Spleen (tissue), 11 donors: Measurements from ENCODE around the gene EXOC3. TPM values are rescaled to one million over a fixed set of nuclear protein-coding genes. Genes with fewer than 3 reads are reported as not detected.
"Not testable (repeated sequence)": the region's sequence is repeated elsewhere in the genome, so short reads cannot be mapped to it uniquely, and the experiment has no call there.

Experiments
- DNase-seq: peaks from one replicate; pipeline ENCODE4 v3.0.0-alpha.2; 2020
- H3K27ac ChIP-seq, 8 donors: fragments of 200-600 bp; sonication (generic) in 7 of 8; 1 replicate in 4 of 8; 2 replicates in 4 of 8; pipeline versions ENCODE4 v1.5.0 to v1.8.0; 2016 to 2021; ENCODE audit warnings: inconsistent platforms in 4 of 8, mild to moderate bottlenecking in 4 of 8, moderate library complexity in 1 of 8
- H3K27me3 ChIP-seq, 7 donors: fragments of 200-600 bp; sonication (generic) in 6 of 7; replicated peaks in 1 of 7; 1 replicate in 4 of 7; 2 replicates in 3 of 7; pipeline versions ENCODE4 v1.5.0 to v1.8.0; 2016 to 2021; ENCODE audit warnings: inconsistent platforms in 3 of 7, mild to moderate bottlenecking in 1 of 7
- H3K36me3 ChIP-seq, 6 donors: fragments of 200-600 bp; sonication (generic) in 5 of 6; 1 replicate in 4 of 6; 2 replicates in 2 of 6; pipeline versions ENCODE4 v1.5.0 to v1.8.0; 2016 to 2021; ENCODE audit warnings: inconsistent platforms in 2 of 6
- H3K4me1 ChIP-seq, 6 donors: fragments of 200-600 bp; sonication (generic) in 5 of 6; 1 replicate in 3 of 6; 2 replicates in 3 of 6; pipeline versions ENCODE4 v1.5.0 to v1.8.0; 2016 to 2021; ENCODE audit warnings: inconsistent platforms in 3 of 6
- H3K4me3 ChIP-seq, 8 donors: fragments of 200-600 bp; sonication (generic) in 7 of 8; 1 replicate in 4 of 8; 2 replicates in 4 of 8; pipeline versions ENCODE4 v1.5.0 to v1.8.0; 2016 to 2021; ENCODE audit warnings: inconsistent platforms in 4 of 8, mild to moderate bottlenecking in 4 of 8, moderate library complexity in 2 of 8
- H3K9me3 ChIP-seq, 8 donors: fragments of 200-600 bp; sonication (generic) in 7 of 8; 1 replicate in 4 of 8; 2 replicates in 4 of 8; pipeline versions ENCODE4 v1.5.0 to v1.8.0; 2016 to 2021; ENCODE audit warnings: inconsistent platforms in 4 of 8
- CTCF ChIP-seq, 11 experiments: fragments of 200-600 bp in 7 of 11; fragments of 450-650 bp in 4 of 11; sonication (generic) in 4 of 11; IDR thresholded peaks in 8 of 11; conservative IDR thresholded peaks in 3 of 11; 1 replicate in 7 of 11; 2 replicates in 4 of 11; pipeline versions ENCODE4 v1.4.0 to v1.8.0; 2016 to 2021; ENCODE audit warnings: antibody characterized with exemption in 11 of 11, inconsistent platforms in 4 of 11, mild to moderate bottlenecking in 1 of 11
- POLR2A ChIP-seq, 3 donors: fragments of 450-650 bp; IDR thresholded peaks; one replicate each; pipeline ENCODE4 v1.5.1; 2017; ENCODE audit warnings: antibody characterized with exemption in 3 of 3, mild to moderate bottlenecking in 1 of 3
- POLR2AphosphoS5 ChIP-seq, 3 donors: sonication (generic); formaldehyde crosslinking; IDR thresholded peaks; one replicate each; pipeline ENCODE4 v1.5.1; 2017; ENCODE audit warnings: antibody characterized with exemption in 3 of 3
- WGBS, 5 donors: extraction: QIAGEN DNeasy Blood & Tissue Kit in 3 of 5; methylation state at CpG; one replicate each; pipeline versions ENCODE4 v1.1.5 to v1.1.7; 2013 to 2018; 5-methylcytosine and 5-hydroxymethylcytosine counted together
- intact Hi-C: fragments of 100-400 bp; cut with DNase I; formaldehyde crosslinking; loops from one replicate; pipeline ENCODE4 v1.15.0; 2023; ENCODE audit warnings: low total_unique reads
- polyA plus RNA-seq, 3 donors: library from polyadenylated mRNA; stranded (reverse); fragments of 200-250 nt; gene quantifications; one replicate each; pipeline ENCODE4 v1.2.1, GENCODE V29; 2013
- total RNA-seq, 7 donors: library from RNA; depleted of rRNA in 3 of 7; stranded (reverse); fragments of >200 nt in 3 of 7; fragmentation: NEBNext Ultra II Directional in 4 of 7; extraction: Animal tissue kit (Norgen Biotek cat#: 25700) in 4 of 7; gene quantifications; one replicate each; pipeline versions ENCODE4 v1.1.0 to v1.2.1, GENCODE V29; 2016 to 2021
- donor health status: healthy with polysubstance abuse.
- donor health status: DM: no; HTN: no; CAD: no; lungs with moderate emphysema.
- donor health status: DM: no; HTN: no; CAD: no.
- donor health status: Bipolar disorder and iron deficiency.
- donor health status: healthy.
- donor health status: DM: no; HTN: no; CAD: no.
- donor health status: DM: yes; HTN: yes; CAD: no.

The EXOC3 gene
- total and polyA plus RNA-seq, 10 donors = 22.7 to 87.0 (median 71.0) TPM

GRCh38 chr5:395156-395920 lies 47.6 kb upstream of the EXOC3 start:
- Histone ChIP-seq H3K4me3 (no peak overlapping the region), H3K4me1 (peaks cover 14 to 32% (median 20%) of the 10 kb centered on the region in 6 donors), H3K9me3 (no peaks in the 10 kb centered on the region), H3K27me3 (peaks cover 0 to 20% (median 3%) of the 10 kb centered on the region in 7 donors), H3K36me3 (no peaks in the 10 kb centered on the region), H3K27ac (peak overlapping the region in 4 of 8 donors; percentile 26 to 58 (median 43))
- TF ChIP-seq CTCF (IDR thresholded peaks at IDR 0.05 in 8 of 11, conservative IDR thresholded peaks at IDR 0.05 in 3 of 11) (no peak), POLR2AphosphoS5 (IDR thresholded peaks at IDR 0.05) (peak in 1 of 3 donors; percentile 37)
- intact Hi-C loops = no loop called here
- peak; percentile 72 for DNase-seq
- 80 to 90% (median 82%) methylated on average over 18 to 21 of the region's 21 CpGs for WGBS, 5 donors

- H3K4me3 ChIP-seq = no peak overlapping the region
- TF ChIP-seq POLR2AphosphoS5 (IDR thresholded peaks at IDR 0.05) (no peak), CTCF (IDR thresholded peaks at IDR 0.05 in 8 of 11, conservative IDR thresholded peaks at IDR 0.05 in 3 of 11) (no peak), POLR2A (IDR thresholded peaks at IDR 0.05) (no peak)
- H3K4me1 ChIP-seq = peaks cover 19 to 38% (median 27%) of the 10 kb centered on the region in 6 donors
- H3K27me3 ChIP-seq = peaks cover 0 to 27% (median 3%) of the 10 kb centered on the region in 7 donors
- peak overlapping the region in 4 of 8 donors; percentile 26 to 58 (median 43) for H3K27ac ChIP-seq
- peak; percentile 67 for DNase-seq
- H3K9me3 ChIP-seq = no peaks in the 10 kb centered on the region
- no peaks in the 10 kb centered on the region for H3K36me3 ChIP-seq
- 88 to 95% (median 93%) methylated on average over 13 to 17 of the region's 17 CpGs for WGBS, 5 donors
- intact Hi-C loops = no loop called here
Measured at GRCh38 chr5:395921-396530, 47.0 kb upstream of the EXOC3 start.

GRCh38 chr5:396531-396961 lies 46.4 kb upstream of the EXOC3 start:
- DNase-seq = no peak
- H3K27me3 ChIP-seq = peaks cover 0 to 32% (median 3%) of the 10 kb centered on the region in 7 donors
- TF ChIP-seq POLR2AphosphoS5 (IDR thresholded peaks at IDR 0.05) (no peak), CTCF (IDR thresholded peaks at IDR 0.05 in 8 of 11, conservative IDR thresholded peaks at IDR 0.05 in 3 of 11) (no peak), POLR2A (IDR thresholded peaks at IDR 0.05) (no peak)
- 88 to 98% (median 95%) methylated on average over 12 to 13 of the region's 13 CpGs for WGBS, 5 donors
- no peaks in the 10 kb centered on the region for H3K36me3 ChIP-seq
- peak overlapping the region in 1 of 8 donors; percentile 58 for H3K27ac ChIP-seq
- intact Hi-C loops = no loop called here
- no peak overlapping the region for H3K4me3 ChIP-seq
- H3K4me1 ChIP-seq = peaks cover 19 to 43% (median 32%) of the 10 kb centered on the region in 6 donors
- H3K9me3 ChIP-seq = no peaks in the 10 kb centered on the region

GRCh38 chr5:398141-398474 lies 44.9 kb upstream of the EXOC3 start:
- H3K27ac ChIP-seq, H3K4me3 ChIP-seq, H3K9me3 ChIP-seq, DNase-seq, H3K36me3 ChIP-seq, intact Hi-C loops: not testable (repeated sequence)
- Histone ChIP-seq H3K27me3 (peaks cover 0 to 33% (median 3%) of the 10 kb centered on the region in 7 donors), H3K4me1 (peaks cover 19 to 50% (median 35%) of the 10 kb centered on the region in 6 donors)
- 91 to 98% (median 97%) methylated on average over 15 of the region's 15 CpGs for WGBS, 5 donors
